Fibroblast of lung (primary cell): ENCODE data around the gene VIP. TPM values are rescaled to one million over a fixed set of nuclear protein-coding genes. Genes with fewer than 3 reads are reported as not detected.

Experiments
- DNase-seq, 2 donors: peaks; one replicate each; pipeline versions ENCODE4 v3.0.0 to v3.0.0-alpha.2; 2010; ENCODE audit warnings: low read depth in 2 of 2
- H2AFZ ChIP-seq: 2 replicates; pipeline ENCODE4 v1.5.1; 2012; ENCODE audit warnings: low read length, control low read depth, inconsistent platforms
- H3K27ac ChIP-seq: 2 replicates; pipeline ENCODE4 v1.5.1; 2011; ENCODE audit warnings: low read length, control low read depth; ENCODE audit not compliant: insufficient read depth
- H3K27me3 ChIP-seq: 2 replicates; pipeline ENCODE4 v1.5.1; 2011; ENCODE audit warnings: mild to moderate bottlenecking, low read length; ENCODE audit not compliant: control insufficient read depth, insufficient read depth
- H3K36me3 ChIP-seq: 2 replicates; pipeline ENCODE4 v1.5.1; 2011; ENCODE audit warnings: low read length; ENCODE audit not compliant: control insufficient read depth, insufficient read depth
- H3K4me1 ChIP-seq: 2 replicates; pipeline ENCODE4 v1.5.1; 2011; ENCODE audit warnings: low read length; ENCODE audit not compliant: control insufficient read depth, insufficient read depth; ENCODE audit errors: extremely low read depth
- H3K4me2 ChIP-seq: 2 replicates; pipeline ENCODE4 v1.5.1; 2011; ENCODE audit warnings: low read length, control low read depth; ENCODE audit not compliant: insufficient read depth; ENCODE audit errors: extremely low read depth
- H3K4me3 ChIP-seq, 4 experiments: fragments of 200-600 bp in 1 of 4; sonication (generic) in 1 of 4; replicated peaks in 1 of 4; 2 replicates each; pipeline ENCODE4 v1.5.1; 2011 to 2016; ENCODE audit warnings: low read length in 4 of 4, low read depth in 3 of 4, mild to moderate bottlenecking in 3 of 4, control low read depth in 2 of 4, inconsistent platforms in 1 of 4, mixed read lengths in 1 of 4; ENCODE audit not compliant: insufficient read depth in 1 of 4; ENCODE audit errors: control extremely low read depth in 1 of 4
- H3K79me2 ChIP-seq: 2 replicates; pipeline ENCODE4 v1.5.1; 2012; ENCODE audit warnings: mild to moderate bottlenecking, low read length, inconsistent platforms; ENCODE audit not compliant: control insufficient read depth, insufficient read depth
- H3K9ac ChIP-seq: 2 replicates; pipeline ENCODE4 v1.5.1; 2011; ENCODE audit warnings: mild to moderate bottlenecking, low read length, control low read depth; ENCODE audit not compliant: insufficient read depth
- H3K9me3 ChIP-seq: 2 replicates; pipeline ENCODE4 v1.5.1; 2012; ENCODE audit warnings: low read depth, low read length; ENCODE audit not compliant: control insufficient read depth, insufficient read depth
- H4K20me1 ChIP-seq: 2 replicates; pipeline ENCODE4 v1.5.1; 2011; ENCODE audit warnings: low read length; ENCODE audit not compliant: control insufficient read depth, insufficient read depth; ENCODE audit errors: extremely low read depth
- CTCF ChIP-seq, 2 donors: IDR thresholded peaks in 1 of 2; conservative IDR thresholded peaks in 1 of 2; 1 replicate in 1 of 2; 2 replicates in 1 of 2; pipeline ENCODE4 v1.5.1; 2011 to 2012; ENCODE audit warnings: low read length in 2 of 2, control low read depth in 1 of 2, inconsistent platforms in 1 of 2, low read depth in 1 of 2, mild to moderate bottlenecking in 1 of 2
- EZH2 ChIP-seq: IDR thresholded peaks from 2 replicates; pipeline ENCODE4 v1.5.1; 2012; ENCODE audit warnings: low read length, control low read depth, mild to moderate bottlenecking; ENCODE audit errors: missing control alignments
- polyA plus RNA-seq, 2 donors: library from polyadenylated mRNA; depleted of rRNA in 1 of 2; stranded (reverse) in 1 of 2; unstranded in 1 of 2; fragments of >200 nt; gene quantifications; 2 replicates each; pipeline ENCODE4 v1.2.1, GENCODE V29; 2011 to 2012; ENCODE audit warnings: missing spikeins in 1 of 2
- total RNA-seq: library from RNA; depleted of rRNA; stranded (reverse); fragments of >200 nt; gene quantifications from 2 replicates; pipeline ENCODE4 v1.2.1, GENCODE V29; 2014

The VIP gene
- total and polyA plus RNA-seq, 2 donors (not counting 1 experiment from before 2014, with no cell fraction given): not detected

- no peaks in the 10 kb centered on the region for H4K20me1 ChIP-seq
- H3K4me2 ChIP-seq: no peak overlapping the region
- no peaks in the 10 kb centered on the region for H3K4me1 ChIP-seq
- no peaks in the 10 kb centered on the region for H3K79me2 ChIP-seq
- H3K9ac ChIP-seq: no peak overlapping the region
- H3K27ac ChIP-seq: no peak overlapping the region
- DNase-seq: no peak
- no peak for TF ChIP-seq EZH2
- no peak overlapping the region for H2AFZ ChIP-seq
- H3K36me3 ChIP-seq: no peaks in the 10 kb centered on the region
- no peak overlapping the region for H3K4me3 ChIP-seq
- no peaks in the 10 kb centered on the region for H3K9me3 ChIP-seq
- H3K27me3 ChIP-seq: no peaks in the 10 kb centered on the region
Observed at GRCh38 chr6:152776833-152777232, 26.2 kb downstream of the VIP start.

GRCh38 chr6:152783217-152783878 is 32.8 kb downstream of the VIP start:
- no peaks in the 10 kb centered on the region for H3K36me3 ChIP-seq
- H3K4me1 ChIP-seq: no peaks in the 10 kb centered on the region
- H4K20me1 ChIP-seq: no peaks in the 10 kb centered on the region
- H3K4me2 ChIP-seq: no peak overlapping the region
- no peak overlapping the region for H2AFZ ChIP-seq
- no peak for DNase-seq
- H3K27ac ChIP-seq: no peak overlapping the region
- H3K9ac ChIP-seq: no peak overlapping the region
- no peaks in the 10 kb centered on the region for H3K79me2 ChIP-seq
- no peaks in the 10 kb centered on the region for H3K27me3 ChIP-seq
- no peak overlapping the region for H3K4me3 ChIP-seq
- TF ChIP-seq EZH2: no peak
- TF ChIP-seq CTCF (conservative IDR thresholded peaks at IDR 0.05 in 1 of 2, IDR thresholded peaks at IDR 0.05 in 1 of 2; ENCODE audit: low read depth in 1 of 2, low read length in 2 of 2): no peak
- H3K9me3 ChIP-seq: no peaks in the 10 kb centered on the region

- no peaks in the 10 kb centered on the region for H3K36me3 ChIP-seq
- H3K4me2 ChIP-seq: no peak overlapping the region
- no peak overlapping the region for H3K4me3 ChIP-seq
- no peak for TF ChIP-seq CTCF (conservative IDR thresholded peaks at IDR 0.05 in 1 of 2, IDR thresholded peaks at IDR 0.05 in 1 of 2; ENCODE audit: low read depth in 1 of 2, low read length in 2 of 2)
- no peaks in the 10 kb centered on the region for H4K20me1 ChIP-seq
- H2AFZ ChIP-seq: no peak overlapping the region
- no peak overlapping the region for H3K9ac ChIP-seq
- no peak overlapping the region for H3K27ac ChIP-seq
- no peaks in the 10 kb centered on the region for H3K27me3 ChIP-seq
- H3K79me2 ChIP-seq: no peaks in the 10 kb centered on the region
- no peaks in the 10 kb centered on the region for H3K9me3 ChIP-seq
- H3K4me1 ChIP-seq: no peaks in the 10 kb centered on the region
- DNase-seq: no peak
Observed at GRCh38 chr6:152794696-152795095, 44.1 kb downstream of the VIP start.
